ENCODE data around the gene FABP6. TPM values are rescaled to one million over a fixed set of nuclear protein-coding genes. Genes with fewer than 3 reads are reported as not detected.

The FABP6 gene
- total RNA-seq, 1 donor from 2014 or later = 7.7 TPM

DNA sequence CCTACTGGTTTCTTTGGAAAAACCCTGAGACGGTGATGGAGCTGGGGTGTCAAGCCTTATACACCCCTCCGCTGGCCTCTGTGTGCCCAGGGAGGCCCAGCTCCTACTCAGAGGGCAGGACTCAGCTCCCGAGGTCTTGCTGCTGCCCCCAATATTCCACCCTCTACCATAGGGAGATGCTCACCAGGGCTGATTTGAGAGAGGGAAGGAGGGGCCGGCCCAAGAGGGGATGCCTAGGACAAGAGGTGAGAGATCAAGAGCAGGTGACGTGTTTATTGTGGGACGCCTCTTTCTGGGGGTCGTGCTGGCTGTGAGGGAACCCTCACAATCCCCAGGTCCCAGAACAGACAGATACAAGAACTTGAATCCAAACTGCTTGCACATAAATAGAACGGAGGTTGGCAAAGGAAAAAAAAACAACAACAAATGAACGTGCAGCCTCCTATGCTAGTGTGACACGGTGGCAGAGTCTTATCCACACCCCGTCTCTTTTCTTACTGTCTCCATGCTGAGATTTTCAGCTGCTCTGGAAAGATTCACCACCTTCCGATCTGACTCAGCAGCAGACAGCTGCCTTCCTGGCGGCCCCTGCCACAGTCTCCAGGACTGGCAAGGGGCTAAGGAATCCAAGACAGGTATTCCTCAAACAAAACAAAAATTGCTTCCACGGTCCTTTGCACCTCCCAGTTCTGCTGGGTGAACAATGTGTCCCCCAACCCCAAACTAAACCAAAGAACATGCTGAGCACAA is 22.3 kb downstream of the FABP6 start:
- peaks cover 14% of the 10 kb centered on the region for H3K36me3 Mint-ChIP-seq (ENCODE audit: unreplicated experiment)
- peaks cover 10% of the 10 kb centered on the region for H3K27me3 Mint-ChIP-seq (ENCODE audit: unreplicated experiment)

GRCh38 chr5:160252916-160253315 is 23.6 kb downstream of the FABP6 start:
- peak overlapping the region; percentile 10 for H3K27ac Mint-ChIP-seq (ENCODE audit: unreplicated experiment)
- peaks cover 10% of the 10 kb centered on the region for H3K27me3 Mint-ChIP-seq (ENCODE audit: unreplicated experiment)
- H3K4me3 Mint-ChIP-seq (ENCODE audit: unreplicated experiment) = no peak overlapping the region
- peaks cover 14% of the 10 kb centered on the region for H3K36me3 Mint-ChIP-seq (ENCODE audit: unreplicated experiment)
- TF ChIP-seq CTCF (IDR thresholded peaks at IDR 0.05; ENCODE audit: partially characterized antibody, unreplicated experiment) = no peak
- H3K4me1 Mint-ChIP-seq (ENCODE audit: low read depth, unreplicated experiment) = peaks cover 31% of the 10 kb centered on the region
- DNase-seq = no peak
- H3K9me3 Mint-ChIP-seq (ENCODE audit: unreplicated experiment) = peaks cover 13% of the 10 kb centered on the region

More for the DNA sequence above, 22.3 kb downstream of the FABP6 start:
- peaks cover 35% of the 10 kb centered on the region for H3K4me1 Mint-ChIP-seq (ENCODE audit: low read depth, unreplicated experiment)
- H3K4me3 Mint-ChIP-seq (ENCODE audit: unreplicated experiment) = no peak overlapping the region
- TF ChIP-seq CTCF (IDR thresholded peaks at IDR 0.05; ENCODE audit: partially characterized antibody, unreplicated experiment) = no peak
- H3K9me3 Mint-ChIP-seq (ENCODE audit: unreplicated experiment) = peaks cover 11% of the 10 kb centered on the region
- DNase-seq = no peak
- H3K27ac Mint-ChIP-seq (ENCODE audit: unreplicated experiment) = peak overlapping the region; percentile 87

DNA sequence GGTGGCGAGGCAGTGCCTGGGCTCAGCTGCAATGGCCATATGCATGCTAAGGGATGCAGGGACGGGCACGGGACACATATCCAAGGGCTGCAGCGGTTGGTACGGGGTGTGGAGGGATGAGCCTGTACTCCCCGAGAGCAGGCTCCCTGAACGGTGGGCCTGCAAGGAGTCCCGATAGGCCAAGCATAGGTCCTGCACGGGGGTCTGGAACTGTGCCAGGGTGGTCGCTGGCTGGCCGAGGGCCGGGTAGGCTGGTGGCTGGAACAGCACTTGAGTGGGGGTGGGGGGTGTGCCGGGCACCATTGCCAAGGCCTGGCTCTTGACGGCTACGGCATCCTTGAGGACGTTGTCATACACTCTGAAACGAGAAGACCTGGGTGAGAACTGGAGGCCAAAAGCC is 24.1 kb downstream of the FABP6 start:
- Mint-ChIP-seq H3K4me3 (ENCODE audit: unreplicated experiment) (no peak overlapping the region), H3K36me3 (ENCODE audit: unreplicated experiment) (peaks cover 18% of the 10 kb centered on the region), H3K4me1 (ENCODE audit: low read depth, unreplicated experiment) (peaks cover 30% of the 10 kb centered on the region), H3K27me3 (ENCODE audit: unreplicated experiment) (peaks cover 10% of the 10 kb centered on the region), H3K9me3 (ENCODE audit: unreplicated experiment) (peaks cover 13% of the 10 kb centered on the region), H3K27ac (ENCODE audit: unreplicated experiment) (no peak overlapping the region)
- TF ChIP-seq CTCF (IDR thresholded peaks at IDR 0.05; ENCODE audit: partially characterized antibody, unreplicated experiment) = no peak
- DNase-seq = no peak

- H3K27me3 Mint-ChIP-seq (ENCODE audit: unreplicated experiment) = peaks cover 14% of the 10 kb centered on the region
- peaks cover 18% of the 10 kb centered on the region for H3K36me3 Mint-ChIP-seq (ENCODE audit: unreplicated experiment)
- no peak overlapping the region for H3K4me3 Mint-ChIP-seq (ENCODE audit: unreplicated experiment)
- H3K4me1 Mint-ChIP-seq (ENCODE audit: low read depth, unreplicated experiment) = peaks cover 38% of the 10 kb centered on the region
- no peak for DNase-seq
- TF ChIP-seq CTCF (IDR thresholded peaks at IDR 0.05; ENCODE audit: partially characterized antibody, unreplicated experiment) = no peak
- H3K27ac Mint-ChIP-seq (ENCODE audit: unreplicated experiment) = no peak overlapping the region
- H3K9me3 Mint-ChIP-seq (ENCODE audit: unreplicated experiment) = peaks cover 14% of the 10 kb centered on the region
Observed at GRCh38 chr5:160254706-160255105, 25.4 kb downstream of the FABP6 start.

GRCh38 chr5:160259341-160259740 is 30.0 kb downstream of the FABP6 start:
- no peak for DNase-seq
- Mint-ChIP-seq H3K36me3 (ENCODE audit: unreplicated experiment) (peaks cover 4% of the 10 kb centered on the region), H3K4me3 (ENCODE audit: unreplicated experiment) (peak overlapping the region; percentile 11), H3K27ac (ENCODE audit: unreplicated experiment) (peak overlapping the region; percentile 52), H3K27me3 (ENCODE audit: unreplicated experiment) (peaks cover 25% of the 10 kb centered on the region), H3K9me3 (ENCODE audit: unreplicated experiment) (peaks cover 29% of the 10 kb centered on the region), H3K4me1 (ENCODE audit: low read depth, unreplicated experiment) (peaks cover 55% of the 10 kb centered on the region)
- no peak for TF ChIP-seq CTCF (IDR thresholded peaks at IDR 0.05; ENCODE audit: partially characterized antibody, unreplicated experiment)
